ENCODE results near the gene SEMA3E. TPM values are rescaled to one million over a fixed set of nuclear protein-coding genes. Genes with fewer than 3 reads are reported as not detected.

SEMA3E gene
- total RNA-seq, 1 experiment from 2014 or later = 7.3 TPM

DNA sequence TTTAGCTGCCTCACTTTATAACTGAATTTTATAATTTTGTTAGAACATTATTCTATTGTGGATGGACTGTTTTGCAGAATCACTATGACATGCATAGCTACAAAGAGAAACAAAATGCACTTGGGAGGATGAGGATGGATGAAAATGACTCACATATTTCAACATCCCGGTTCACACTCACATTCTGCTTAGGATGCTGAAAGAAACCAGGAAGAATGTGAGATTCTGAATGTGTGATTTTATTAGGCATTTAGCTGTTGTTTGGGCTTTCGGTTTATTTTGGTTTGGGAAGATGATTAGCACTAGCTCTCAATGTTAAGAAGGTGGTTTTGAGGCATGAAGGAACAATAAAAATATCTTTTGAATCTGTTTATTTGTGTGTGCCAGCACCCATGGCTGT is 235.5 kb downstream of the SEMA3E start:
- intact Hi-C loops (cut with micrococcal nuclease; ENCODE audit: unreplicated experiment) (loop anchor here (5.0 kb wide), 1 partner anchor 99 kb away; no protein-coding TSS in a partner anchor), in situ Hi-C loops (cut with HindIII; ENCODE audit: low pct_unique_long_range_greater_than_20kb, low sequenced_read_pairs) (no loop called here)
- BruUV-seq (replicated peaks) = no TSS peak
- DNase-seq (ENCODE audit: low read depth, low spot score) (no peak), ATAC-seq (no peak)
- H3K9me3 ChIP-seq (ENCODE audit: control insufficient read depth, insufficient read depth, low read depth, low read length) = no peaks in the 10 kb centered on the region
- no peak for TF ChIP-seq TCF7L2 (IDR thresholded peaks at IDR 0.05; ENCODE audit: low read depth, low read length)
- TF ChIP-seq, protein P1, sequence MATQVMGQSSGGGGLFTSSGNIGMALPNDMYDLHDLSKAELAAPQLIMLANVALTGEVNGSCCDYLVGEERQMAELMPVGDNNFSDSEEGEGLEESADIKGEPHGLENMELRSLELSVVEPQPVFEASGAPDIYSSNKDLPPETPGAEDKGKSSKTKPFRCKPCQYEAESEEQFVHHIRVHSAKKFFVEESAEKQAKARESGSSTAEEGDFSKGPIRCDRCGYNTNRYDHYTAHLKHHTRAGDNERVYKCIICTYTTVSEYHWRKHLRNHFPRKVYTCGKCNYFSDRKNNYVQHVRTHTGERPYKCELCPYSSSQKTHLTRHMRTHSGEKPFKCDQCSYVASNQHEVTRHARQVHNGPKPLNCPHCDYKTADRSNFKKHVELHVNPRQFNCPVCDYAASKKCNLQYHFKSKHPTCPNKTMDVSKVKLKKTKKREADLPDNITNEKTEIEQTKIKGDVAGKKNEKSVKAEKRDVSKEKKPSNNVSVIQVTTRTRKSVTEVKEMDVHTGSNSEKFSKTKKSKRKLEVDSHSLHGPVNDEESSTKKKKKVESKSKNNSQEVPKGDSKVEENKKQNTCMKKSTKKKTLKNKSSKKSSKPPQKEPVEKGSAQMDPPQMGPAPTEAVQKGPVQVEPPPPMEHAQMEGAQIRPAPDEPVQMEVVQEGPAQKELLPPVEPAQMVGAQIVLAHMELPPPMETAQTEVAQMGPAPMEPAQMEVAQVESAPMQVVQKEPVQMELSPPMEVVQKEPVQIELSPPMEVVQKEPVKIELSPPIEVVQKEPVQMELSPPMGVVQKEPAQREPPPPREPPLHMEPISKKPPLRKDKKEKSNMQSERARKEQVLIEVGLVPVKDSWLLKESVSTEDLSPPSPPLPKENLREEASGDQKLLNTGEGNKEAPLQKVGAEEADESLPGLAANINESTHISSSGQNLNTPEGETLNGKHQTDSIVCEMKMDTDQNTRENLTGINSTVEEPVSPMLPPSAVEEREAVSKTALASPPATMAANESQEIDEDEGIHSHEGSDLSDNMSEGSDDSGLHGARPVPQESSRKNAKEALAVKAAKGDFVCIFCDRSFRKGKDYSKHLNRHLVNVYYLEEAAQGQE (IDR thresholded peaks at IDR 0.05; ENCODE audit: insufficient read depth in 1 of 2, low read depth in 2 of 2, low read length in 1 of 2) = no peak
- TF ChIP-seq SIN3A (IDR thresholded peaks at IDR 0.05; ENCODE audit: borderline replicate concordance, insufficient read depth, low read depth, low read length) = no peak
- no peak for TF ChIP-seq POLR2AphosphoS5 (IDR thresholded peaks at IDR 0.05; ENCODE audit: low read depth, low read length)
- TF ChIP-seq, protein P2, sequence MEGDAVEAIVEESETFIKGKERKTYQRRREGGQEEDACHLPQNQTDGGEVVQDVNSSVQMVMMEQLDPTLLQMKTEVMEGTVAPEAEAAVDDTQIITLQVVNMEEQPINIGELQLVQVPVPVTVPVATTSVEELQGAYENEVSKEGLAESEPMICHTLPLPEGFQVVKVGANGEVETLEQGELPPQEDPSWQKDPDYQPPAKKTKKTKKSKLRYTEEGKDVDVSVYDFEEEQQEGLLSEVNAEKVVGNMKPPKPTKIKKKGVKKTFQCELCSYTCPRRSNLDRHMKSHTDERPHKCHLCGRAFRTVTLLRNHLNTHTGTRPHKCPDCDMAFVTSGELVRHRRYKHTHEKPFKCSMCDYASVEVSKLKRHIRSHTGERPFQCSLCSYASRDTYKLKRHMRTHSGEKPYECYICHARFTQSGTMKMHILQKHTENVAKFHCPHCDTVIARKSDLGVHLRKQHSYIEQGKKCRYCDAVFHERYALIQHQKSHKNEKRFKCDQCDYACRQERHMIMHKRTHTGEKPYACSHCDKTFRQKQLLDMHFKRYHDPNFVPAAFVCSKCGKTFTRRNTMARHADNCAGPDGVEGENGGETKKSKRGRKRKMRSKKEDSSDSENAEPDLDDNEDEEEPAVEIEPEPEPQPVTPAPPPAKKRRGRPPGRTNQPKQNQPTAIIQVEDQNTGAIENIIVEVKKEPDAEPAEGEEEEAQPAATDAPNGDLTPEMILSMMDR (IDR thresholded peaks at IDR 0.05) = no peak
- H3K27me3 ChIP-seq (ENCODE audit: control insufficient read depth, insufficient read depth, low read length) = no peaks in the 10 kb centered on the region
- H3K36me3 ChIP-seq (ENCODE audit: control insufficient read depth, insufficient read depth, low read length) = no peaks in the 10 kb centered on the region
- H3K4me3 ChIP-seq (ENCODE audit: low read depth in 2 of 2, low read length in 2 of 2) = no peak overlapping the region
- CTCF ChIA-PET = no interaction called here
- POLR2A ChIA-PET = no interaction called here
- H3K4me1 ChIP-seq (ENCODE audit: control insufficient read depth, insufficient read depth, low read length) = no peaks in the 10 kb centered on the region
- H3K27ac ChIP-seq (ENCODE audit: low read length) = no peak overlapping the region

DNA sequence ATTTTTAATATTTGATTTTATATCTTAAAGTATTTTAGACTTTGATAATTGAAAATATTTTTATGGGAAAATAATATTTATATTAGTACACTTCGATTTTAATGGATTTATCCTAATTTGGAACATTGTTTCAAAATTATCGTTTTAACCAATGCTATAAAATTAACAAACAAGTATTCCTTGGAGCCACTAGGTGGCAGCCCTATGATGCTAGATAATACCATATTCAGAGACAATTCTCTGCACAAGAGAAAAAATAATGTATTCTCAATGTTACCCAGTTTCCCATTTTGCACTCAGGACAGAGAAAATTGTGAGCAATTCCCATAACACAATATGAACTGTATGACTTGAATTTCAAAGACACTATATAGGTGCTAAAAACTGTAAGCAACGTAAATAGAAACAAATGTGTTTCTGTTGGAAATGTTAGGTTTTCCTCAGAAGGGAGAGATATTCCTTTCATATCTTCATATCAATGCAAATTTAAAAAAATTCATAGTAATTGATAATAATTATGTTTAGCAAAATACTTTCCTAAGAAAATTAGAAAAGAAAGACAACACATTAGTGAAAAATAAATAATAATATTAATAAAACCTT is 237.8 kb downstream of the SEMA3E start:
- Histone ChIP-seq H3K36me3 (ENCODE audit: control insufficient read depth, insufficient read depth, low read length) (no peaks in the 10 kb centered on the region), H3K27ac (ENCODE audit: low read length) (no peak overlapping the region; the same call in 1 of the 2 replicates), H3K27me3 (ENCODE audit: control insufficient read depth, insufficient read depth, low read length) (no peaks in the 10 kb centered on the region), H3K4me1 (ENCODE audit: control insufficient read depth, insufficient read depth, low read length) (no peaks in the 10 kb centered on the region), H3K9me3 (ENCODE audit: control insufficient read depth, insufficient read depth, low read depth, low read length) (no peaks in the 10 kb centered on the region), H3K4me3 (ENCODE audit: low read depth in 2 of 2, low read length in 2 of 2) (no peak overlapping the region)
- peak; percentile 61 for DNase-seq (ENCODE audit: low read depth, low spot score)
- POLR2A ChIA-PET = no interaction called here
- no peak for TF ChIP-seq POLR2AphosphoS5 (IDR thresholded peaks at IDR 0.05; ENCODE audit: low read depth, low read length)
- TF ChIP-seq, protein P2 (IDR thresholded peaks at IDR 0.05) = peak; percentile 68; the same call in 1 of the 2 replicates
- BruUV-seq (replicated peaks) = no TSS peak
- CTCF ChIA-PET = no interaction called here
- intact Hi-C loops (cut with micrococcal nuclease; ENCODE audit: unreplicated experiment) = loop anchor here (1.0 to 5.0 kb wide), 2 partner anchors 101 to 245 kb away; no protein-coding TSS in a partner anchor
- peak; percentile 62; the same call in 1 of the 2 replicates for ATAC-seq
- in situ Hi-C loops (cut with HindIII; ENCODE audit: low pct_unique_long_range_greater_than_20kb, low sequenced_read_pairs) = no loop called here

All from Panc1 (cell line).